Loucy (cell line): ENCODE results near the gene ETV3L.

ENCODE experiments used
- H2AFZ ChIP-seq: fragments of 200-600 bp; sonication (generic); 2 replicates; pipeline ENCODE4 v1.6.0; 2016; ENCODE audit warnings: antibody characterized with exemption, mild to moderate bottlenecking, low read length, moderate library complexity
- H3F3A ChIP-seq: fragments of 200-600 bp; 2 replicates; pipeline ENCODE4 v1.6.0; 2016; ENCODE audit warnings: antibody characterized with exemption, low read depth, mild to moderate bottlenecking
- H3K27me3 ChIP-seq: fragments of 200-600 bp; sonication (generic); 2 replicates; pipeline ENCODE4 v1.6.1; 2014; ENCODE audit warnings: low read length, mild to moderate bottlenecking; ENCODE audit not compliant: insufficient read depth, poor library complexity, severe bottlenecking
- H3K36me3 ChIP-seq: fragments of 200-600 bp; sonication (generic); 2 replicates; pipeline ENCODE4 v1.6.1; 2016; ENCODE audit warnings: low read length; ENCODE audit not compliant: insufficient read depth
- H3K4me1 ChIP-seq: fragments of 200-600 bp; sonication (generic); 2 replicates; pipeline ENCODE4 v1.5.1; 2014; ENCODE audit warnings: low read length, mild to moderate bottlenecking; ENCODE audit not compliant: insufficient read depth, poor library complexity, severe bottlenecking
- H3K4me2 ChIP-seq: fragments of 200-600 bp; sonication (generic); 2 replicates; pipeline ENCODE4 v1.6.0; 2014; ENCODE audit warnings: antibody characterized with exemption, low read length, low read depth, mild to moderate bottlenecking; ENCODE audit not compliant: poor library complexity, severe bottlenecking
- H3K4me3 ChIP-seq: fragments of 200-600 bp; sonication (generic); 2 replicates; pipeline ENCODE4 v1.5.1; 2014; ENCODE audit warnings: low read length, mild to moderate bottlenecking, mixed read lengths; ENCODE audit not compliant: poor library complexity, severe bottlenecking
- H3K79me2 ChIP-seq: fragments of 200-600 bp; sonication (generic); 2 replicates; pipeline ENCODE4 v1.6.1; 2014; ENCODE audit warnings: low read length; ENCODE audit not compliant: insufficient read depth
- H3K9ac ChIP-seq: fragments of 200-600 bp; sonication (generic); 2 replicates; pipeline ENCODE4 v1.6.0; 2014; ENCODE audit warnings: mild to moderate bottlenecking, low read depth, low read length, moderate library complexity; ENCODE audit not compliant: poor library complexity, severe bottlenecking
- H3K9me2 ChIP-seq: fragments of 200-600 bp; sonication (generic); replicated peaks from 2 replicates; pipeline ENCODE4 v1.6.1; 2016; ENCODE audit warnings: low read depth, low read length, mixed read lengths
- H3K9me3 ChIP-seq: fragments of 200-600 bp; sonication (generic); 2 replicates; pipeline ENCODE4 v1.6.1; 2014; ENCODE audit warnings: mild to moderate bottlenecking, antibody characterized with exemption, low read length, low read depth; ENCODE audit not compliant: insufficient read depth
- H4K20me1 ChIP-seq: fragments of 200-600 bp; sonication (generic); 2 replicates; pipeline ENCODE4 v1.6.0; 2014; ENCODE audit warnings: antibody characterized with exemption, low read length, mild to moderate bottlenecking; ENCODE audit not compliant: insufficient read depth, poor library complexity, severe bottlenecking
- CTCF ChIP-seq: fragments of 200-600 bp; sonication (generic); conservative IDR thresholded peaks from 2 replicates; pipeline ENCODE4 v1.5.1; 2014; ENCODE audit warnings: mild to moderate bottlenecking, antibody characterized with exemption, low read length
- EZH2phosphoT487 ChIP-seq: fragments of 200-600 bp; IDR thresholded peaks from 2 replicates; pipeline ENCODE4 v1.6.1; 2018; ENCODE audit warnings: antibody characterized with exemption, mild to moderate bottlenecking, moderate library complexity, borderline replicate concordance

The ETV3L gene

DNA sequence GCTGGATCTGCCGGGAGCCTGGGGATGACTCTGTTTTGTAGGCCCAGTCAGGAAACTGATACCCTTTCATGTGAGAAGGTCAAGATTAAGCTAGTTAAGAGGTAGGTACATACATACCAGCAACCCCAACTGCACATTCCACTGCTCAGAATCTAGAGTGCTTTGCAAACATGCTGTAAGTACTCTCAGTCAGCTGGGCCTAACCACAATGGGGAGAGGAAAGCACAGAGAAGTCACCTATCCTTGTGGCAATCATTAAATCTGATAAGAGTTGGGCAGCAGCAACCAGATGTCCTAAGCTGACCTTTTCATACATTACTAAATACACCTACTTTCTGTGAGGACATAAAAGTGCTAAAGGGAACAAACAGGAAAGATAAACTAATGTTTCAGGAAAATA, 36.0 kb upstream of the ETV3L start:
- peaks cover 47% of the 10 kb centered on the region for H3K79me2 ChIP-seq
- peak overlapping the region; percentile 94 for H3K4me3 ChIP-seq
- H3K4me2 ChIP-seq = peak overlapping the region; percentile 93
- peaks cover 53% of the 10 kb centered on the region for H3K4me1 ChIP-seq
- H3F3A ChIP-seq = 0 out of 2 replicates have a peak, but pooled peaks cover 7% of the 10 kb centered on the region
- H3K36me3 ChIP-seq = peaks cover 29% of the 10 kb centered on the region; the same call in 1 of the 2 replicates
- H4K20me1 ChIP-seq = peaks cover 70% of the 10 kb centered on the region
- no peaks in the 10 kb centered on the region for H3K27me3 ChIP-seq
- H3K9me2 ChIP-seq = no peaks in the 10 kb centered on the region
- no peak for TF ChIP-seq CTCF
- no peak for TF ChIP-seq EZH2phosphoT487
- peak overlapping the region; percentile 86 for H3K9ac ChIP-seq
- H2AFZ ChIP-seq = no peak overlapping the region
- no peaks in the 10 kb centered on the region for H3K9me3 ChIP-seq

DNA sequence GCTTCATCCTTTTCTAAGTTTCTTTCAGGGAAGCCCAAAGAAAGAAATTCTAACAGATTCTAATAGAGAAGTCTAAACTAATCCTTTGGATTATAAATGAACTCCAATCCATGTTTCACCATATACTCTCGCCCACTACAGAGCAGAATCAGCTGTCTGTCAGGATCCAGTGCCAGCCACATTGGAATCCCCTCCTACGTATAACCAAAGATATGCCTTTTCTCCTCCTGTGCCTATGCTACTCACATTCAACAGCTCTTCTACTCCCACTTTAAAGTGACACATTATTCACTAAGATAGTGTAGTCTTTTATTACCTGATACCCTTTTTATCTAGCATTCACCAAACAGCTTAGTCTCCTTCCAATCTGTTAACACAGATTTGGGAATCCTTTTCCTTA, 35.5 kb upstream of the ETV3L start:
- H3F3A ChIP-seq = 0 out of 2 replicates have a peak, but pooled peaks cover 7% of the 10 kb centered on the region
- peaks cover 53% of the 10 kb centered on the region for H3K4me1 ChIP-seq
- no peaks in the 10 kb centered on the region for H3K9me2 ChIP-seq
- TF ChIP-seq EZH2phosphoT487 (no peak), CTCF (no peak)
- H3K27me3 ChIP-seq = no peaks in the 10 kb centered on the region
- H4K20me1 ChIP-seq = peaks cover 70% of the 10 kb centered on the region
- H3K4me3 ChIP-seq = peak overlapping the region; percentile 7
- peaks cover 47% of the 10 kb centered on the region for H3K79me2 ChIP-seq
- peak overlapping the region; percentile 93 for H3K4me2 ChIP-seq
- H3K9ac ChIP-seq = no peak overlapping the region
- H3K9me3 ChIP-seq = no peaks in the 10 kb centered on the region
- H3K36me3 ChIP-seq = peaks cover 35% of the 10 kb centered on the region; the same call in 1 of the 2 replicates
- H2AFZ ChIP-seq = no peak overlapping the region

GRCh38 chr1:157134442-157134841, 34.8 kb upstream of the ETV3L start:
- Histone ChIP-seq H2AFZ (no peak overlapping the region), H3K4me1 (peaks cover 53% of the 10 kb centered on the region), H3K27me3 (no peaks in the 10 kb centered on the region), H3K36me3 (peaks cover 36% of the 10 kb centered on the region; the same call in 1 of the 2 replicates), H3K9me2 (no peaks in the 10 kb centered on the region), H4K20me1 (peaks cover 70% of the 10 kb centered on the region), H3K4me3 (no peak overlapping the region), H3F3A (0 out of 2 replicates have a peak, but pooled peaks cover 7% of the 10 kb centered on the region), H3K9ac (no peak overlapping the region), H3K9me3 (no peaks in the 10 kb centered on the region), H3K79me2 (peaks cover 47% of the 10 kb centered on the region), H3K4me2 (peak overlapping the region; percentile 93)
- TF ChIP-seq EZH2phosphoT487 = no peak
- no peak for TF ChIP-seq CTCF
